RWPE2 (cell line): ENCODE measurements around the gene MCM8.

Source experiments
- ATAC-seq: fragments of 200-7000 bp; cut with Tn5 transposase; 3 replicates; pipeline ENCODE4 v1.9.1; 2021; ENCODE audit warnings: low read depth
- DNase-seq: peaks from one replicate; pipeline ENCODE4 v3.0.0-alpha.2; 2020; ENCODE audit warnings: low spot score
- H3K27ac ChIP-seq: fragments of 450-650 bp; 2 replicates; pipeline ENCODE4 v1.5.1; 2017; ENCODE audit warnings: mild to moderate bottlenecking; ENCODE audit not compliant: poor library complexity, severe bottlenecking
- H3K27me3 ChIP-seq: fragments of 250-450 bp; sonication (Bioruptor Pico); 2 replicates; pipeline ENCODE4 v1.5.1; 2021; ENCODE audit warnings: mild to moderate bottlenecking, moderate library complexity; ENCODE audit not compliant: insufficient read depth, poor library complexity, severe bottlenecking
- H3K36me3 ChIP-seq: fragments of 250-450 bp; sonication (Bioruptor Pico); 2 replicates; pipeline ENCODE4 v1.5.1; 2020; ENCODE audit warnings: low read depth, mild to moderate bottlenecking, moderate library complexity
- H3K4me1 ChIP-seq: fragments of 250-450 bp; sonication (Bioruptor Pico); 2 replicates; pipeline ENCODE4 v1.5.1; 2021; ENCODE audit warnings: mild to moderate bottlenecking, moderate library complexity; ENCODE audit not compliant: insufficient read depth, poor library complexity, severe bottlenecking
- H3K4me3 ChIP-seq: fragments of 250-450 bp; sonication (Bioruptor Pico); 2 replicates; pipeline ENCODE4 v1.5.1; 2021; ENCODE audit warnings: mild to moderate bottlenecking, moderate library complexity; ENCODE audit not compliant: severe bottlenecking
- H3K9me3 ChIP-seq: fragments of 250-450 bp; sonication (Bioruptor Pico); 2 replicates; pipeline ENCODE4 v1.5.1; 2021; ENCODE audit warnings: mild to moderate bottlenecking, moderate library complexity; ENCODE audit not compliant: severe bottlenecking
- CTCF ChIP-seq: fragments of 450-650 bp; IDR thresholded peaks from one replicate; pipeline ENCODE4 v1.5.1; 2017; ENCODE audit warnings: mild to moderate bottlenecking, moderate library complexity; ENCODE audit not compliant: poor library complexity, severe bottlenecking

Gene MCM8

GRCh38 chr20:6014017-6014416 lies 63.6 kb downstream of the MCM8 start:
- Histone ChIP-seq H3K36me3 (peaks cover 78% of the 10 kb centered on the region), H3K4me3 (no peak overlapping the region), H3K9me3 (no peaks in the 10 kb centered on the region), H3K4me1 (peaks cover 4% of the 10 kb centered on the region), H3K27me3 (no peaks in the 10 kb centered on the region), H3K27ac (no peak overlapping the region)
- TF ChIP-seq CTCF = no peak
- ATAC-seq (no peak), DNase-seq (no peak)

- no peaks in the 10 kb centered on the region for H3K9me3 ChIP-seq
- H3K27me3 ChIP-seq = no peaks in the 10 kb centered on the region
- H3K27ac ChIP-seq = no peak overlapping the region
- no peak overlapping the region for H3K4me3 ChIP-seq
- no peak for DNase-seq
- H3K36me3 ChIP-seq = peaks cover 78% of the 10 kb centered on the region
- ATAC-seq = no peak
- no peaks in the 10 kb centered on the region for H3K4me1 ChIP-seq
- TF ChIP-seq CTCF = no peak
These were observed 64.5 kb downstream of the MCM8 start for GRCh38 chr20:6014957-6015356.

GRCh38 chr20:6017467-6017866 lies 67.0 kb downstream of the MCM8 start:
- H3K27me3 ChIP-seq = no peaks in the 10 kb centered on the region
- no peaks in the 10 kb centered on the region for H3K4me1 ChIP-seq
- no peak overlapping the region for H3K27ac ChIP-seq
- H3K36me3 ChIP-seq = peaks cover 69% of the 10 kb centered on the region
- ATAC-seq = no peak
- no peak overlapping the region for H3K4me3 ChIP-seq
- DNase-seq = no peak
- no peaks in the 10 kb centered on the region for H3K9me3 ChIP-seq
- no peak for TF ChIP-seq CTCF

- no peaks in the 10 kb centered on the region for H3K4me1 ChIP-seq
- peaks cover 69% of the 10 kb centered on the region for H3K36me3 ChIP-seq
- H3K27me3 ChIP-seq = no peaks in the 10 kb centered on the region
- DNase-seq (no peak), ATAC-seq (no peak)
- H3K9me3 ChIP-seq = no peaks in the 10 kb centered on the region
- TF ChIP-seq CTCF = no peak
- H3K4me3 ChIP-seq = no peak overlapping the region
- no peak overlapping the region for H3K27ac ChIP-seq
These were observed 67.4 kb downstream of the MCM8 start for GRCh38 chr20:6017880-6018279.

GRCh38 chr20:6024768-6025167 lies 74.3 kb downstream of the MCM8 start:
- TF ChIP-seq CTCF = no peak
- Histone ChIP-seq H3K9me3 (peaks cover 4% of the 10 kb centered on the region), H3K27ac (no peak overlapping the region), H3K36me3 (peaks cover 75% of the 10 kb centered on the region), H3K4me3 (no peak overlapping the region), H3K4me1 (no peaks in the 10 kb centered on the region), H3K27me3 (no peaks in the 10 kb centered on the region)
- DNase-seq (no peak), ATAC-seq (no peak)
